ENCODE data around the gene GNB3.
"Not testable (repeated sequence)": the region's sequence is repeated elsewhere in the genome, so short reads cannot be mapped to it uniquely, and the experiment has no call there.

Gene GNB3

DNA sequence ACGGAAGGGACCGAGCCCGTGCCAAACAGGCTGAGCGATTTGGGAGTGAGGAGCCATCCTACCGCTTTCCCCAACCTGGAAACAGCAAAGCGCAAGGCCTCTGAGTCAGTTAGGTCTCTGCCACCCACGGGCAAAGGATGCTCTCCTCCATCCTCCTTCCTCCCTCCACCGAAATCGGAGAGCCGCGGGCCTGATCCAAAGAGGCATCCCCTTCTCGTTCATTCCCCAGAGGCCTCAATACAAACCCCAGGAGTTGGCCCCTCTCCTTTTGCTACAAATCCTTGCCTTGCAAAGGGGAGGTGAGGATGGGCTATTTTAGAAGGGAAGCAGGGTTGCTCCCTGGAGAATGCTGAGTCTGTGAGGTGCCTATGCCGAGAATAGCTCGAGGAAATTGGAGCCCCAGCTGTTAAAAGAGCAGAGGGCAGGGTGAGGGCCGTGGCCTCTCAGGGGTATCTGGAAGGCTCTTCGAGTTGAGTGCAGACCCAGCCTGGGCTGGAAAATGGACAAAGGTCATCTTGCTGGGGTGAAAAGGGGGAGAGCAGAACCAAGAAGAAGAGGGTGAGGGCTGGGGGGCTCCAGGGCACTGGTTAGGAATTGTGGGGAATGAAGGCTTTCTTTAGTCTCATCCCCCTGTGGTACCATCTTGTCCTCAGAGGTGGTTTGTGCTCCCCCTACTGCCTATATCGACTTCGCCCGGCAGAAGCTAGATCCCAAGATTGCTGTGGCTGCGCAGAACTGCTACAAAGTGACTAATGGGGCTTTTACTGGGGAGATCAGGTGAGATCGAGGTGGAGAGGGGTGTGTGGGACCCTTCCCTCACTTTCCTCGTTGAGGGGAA is 27.7 kb downstream of the GNB3 start:
- in situ Hi-C loops (cut with HindIII; ENCODE audit: low sequenced_read_pairs) = no loop called here
- peak; percentile 42 for TF ChIP-seq CTCF (IDR thresholded peaks at IDR 0.05; ENCODE audit: low read depth, low read length, missing control alignments)
- no peak for DNase-seq (ENCODE audit: low read depth)
- peak overlapping the region; percentile 90 for H3K4me3 ChIP-seq (ENCODE audit: low read depth, low read length)

DNA sequence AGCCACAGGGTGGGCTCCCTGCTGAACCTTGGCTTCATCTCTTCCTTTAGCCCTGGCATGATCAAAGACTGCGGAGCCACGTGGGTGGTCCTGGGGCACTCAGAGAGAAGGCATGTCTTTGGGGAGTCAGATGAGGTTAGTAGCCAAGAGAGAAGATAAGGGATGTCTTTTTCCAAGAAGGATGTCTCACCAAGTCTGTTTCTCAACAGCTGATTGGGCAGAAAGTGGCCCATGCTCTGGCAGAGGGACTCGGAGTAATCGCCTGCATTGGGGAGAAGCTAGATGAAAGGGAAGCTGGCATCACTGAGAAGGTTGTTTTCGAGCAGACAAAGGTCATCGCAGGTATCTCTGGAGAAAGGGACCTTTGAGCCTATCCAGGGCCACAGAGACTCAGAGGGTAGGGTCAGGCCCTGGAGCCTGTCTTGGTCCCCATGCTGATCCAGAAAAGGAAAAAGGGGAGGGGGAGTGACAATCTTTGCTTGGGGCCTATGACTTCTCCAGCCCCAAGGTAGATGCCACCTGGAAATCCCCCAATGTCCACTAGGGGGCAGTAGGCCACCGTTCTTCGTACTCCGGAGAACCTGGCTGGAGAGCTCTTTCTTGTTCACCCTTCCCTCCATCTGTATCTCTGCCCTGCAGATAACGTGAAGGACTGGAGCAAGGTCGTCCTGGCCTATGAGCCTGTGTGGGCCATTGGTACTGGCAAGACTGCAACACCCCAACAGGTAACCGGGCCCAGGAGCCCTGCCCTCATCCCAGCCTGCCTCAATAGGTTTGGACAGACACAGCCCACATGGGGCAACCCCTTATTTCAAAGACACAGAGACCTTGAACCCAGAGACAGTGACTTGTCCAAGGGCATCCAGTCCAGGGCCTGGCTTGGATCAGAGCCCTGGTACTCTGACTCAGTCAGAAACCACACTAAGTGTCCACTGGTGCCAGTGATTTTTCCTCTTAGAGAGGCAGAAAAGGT is 28.6 kb downstream of the GNB3 start:
- peak; percentile 63 for DNase-seq (ENCODE audit: low read depth)
- TF ChIP-seq CTCF (IDR thresholded peaks at IDR 0.05; ENCODE audit: low read depth, low read length, missing control alignments) = peak; percentile 91
- in situ Hi-C loops (cut with HindIII; ENCODE audit: low sequenced_read_pairs) = no loop called here
- H3K4me3 ChIP-seq (ENCODE audit: low read depth, low read length) = peak overlapping the region; percentile 90

GRCh38 chr12:6870304-6870703 is 29.6 kb downstream of the GNB3 start:
- H3K4me3 ChIP-seq (ENCODE audit: low read depth, low read length); DNase-seq (ENCODE audit: low read depth); in situ Hi-C loops (cut with HindIII; ENCODE audit: low sequenced_read_pairs): not testable (repeated sequence)

- no peak for TF ChIP-seq CTCF (IDR thresholded peaks at IDR 0.05; ENCODE audit: low read depth, low read length, missing control alignments)
- no peak for DNase-seq (ENCODE audit: low read depth)
- no peak overlapping the region for H3K4me3 ChIP-seq (ENCODE audit: low read depth, low read length)
- in situ Hi-C loops (cut with HindIII; ENCODE audit: low sequenced_read_pairs) = no loop called here
Observed at GRCh38 chr12:6871052-6871957, 30.6 kb downstream of the GNB3 start.

- TF ChIP-seq CTCF (IDR thresholded peaks at IDR 0.05; ENCODE audit: low read depth, low read length, missing control alignments) = peak; percentile 99
- in situ Hi-C loops (cut with HindIII; ENCODE audit: low sequenced_read_pairs) = no loop called here
- peak overlapping the region; percentile 64 for H3K4me3 ChIP-seq (ENCODE audit: low read depth, low read length)
- peak; percentile 16 for DNase-seq (ENCODE audit: low read depth)
Observed at GRCh38 chr12:6872073-6873048, 31.6 kb downstream of the GNB3 start.
